ENCODE data around the gene ANKZF1.

- no peak for TF ChIP-seq CTCF (IDR thresholded peaks at IDR 0.05; ENCODE audit: poor library complexity)
- no peak for TF ChIP-seq EZH2 (IDR thresholded peaks at IDR 0.05; ENCODE audit: borderline replicate concordance)
Observed at GRCh38 chr2:219186754-219187456, 42.7 kb upstream of the ANKZF1 start.

Measured in hepatocyte (in vitro differentiated cells).